Stimulated activated CD8-positive, alpha-beta memory T cell treated with anti-CD3 and anti-CD28 coated beads, Interleukin-12 subunit alpha, Interleukin-12 subunit beta, amount 100 ng/mL, for 1 hour (primary cell): ENCODE data around the gene ARHGEF40.

Experiments
- DNase-seq: peaks from one replicate; pipeline ENCODE4 v3.0.0-alpha.2; 2020; ENCODE audit warnings: low read depth

ARHGEF40 gene

GRCh38 chr14:21059842-21060613, 10.1 kb upstream of the ARHGEF40 start:
- no peak for DNase-seq

- DNase-seq, result no peak
These were observed 9.3 kb upstream of the ARHGEF40 start for GRCh38 chr14:21060614-21061346.

- no peak for DNase-seq
These were observed 8.8 kb upstream of the ARHGEF40 start for GRCh38 chr14:21061347-21061668.

- DNase-seq, result no peak
These were observed 6.6 kb upstream of the ARHGEF40 start for GRCh38 chr14:21063479-21063878.

GRCh38 chr14:21066882-21067502, 3.1 kb upstream of the ARHGEF40 start:
- no peak for DNase-seq

DNA sequence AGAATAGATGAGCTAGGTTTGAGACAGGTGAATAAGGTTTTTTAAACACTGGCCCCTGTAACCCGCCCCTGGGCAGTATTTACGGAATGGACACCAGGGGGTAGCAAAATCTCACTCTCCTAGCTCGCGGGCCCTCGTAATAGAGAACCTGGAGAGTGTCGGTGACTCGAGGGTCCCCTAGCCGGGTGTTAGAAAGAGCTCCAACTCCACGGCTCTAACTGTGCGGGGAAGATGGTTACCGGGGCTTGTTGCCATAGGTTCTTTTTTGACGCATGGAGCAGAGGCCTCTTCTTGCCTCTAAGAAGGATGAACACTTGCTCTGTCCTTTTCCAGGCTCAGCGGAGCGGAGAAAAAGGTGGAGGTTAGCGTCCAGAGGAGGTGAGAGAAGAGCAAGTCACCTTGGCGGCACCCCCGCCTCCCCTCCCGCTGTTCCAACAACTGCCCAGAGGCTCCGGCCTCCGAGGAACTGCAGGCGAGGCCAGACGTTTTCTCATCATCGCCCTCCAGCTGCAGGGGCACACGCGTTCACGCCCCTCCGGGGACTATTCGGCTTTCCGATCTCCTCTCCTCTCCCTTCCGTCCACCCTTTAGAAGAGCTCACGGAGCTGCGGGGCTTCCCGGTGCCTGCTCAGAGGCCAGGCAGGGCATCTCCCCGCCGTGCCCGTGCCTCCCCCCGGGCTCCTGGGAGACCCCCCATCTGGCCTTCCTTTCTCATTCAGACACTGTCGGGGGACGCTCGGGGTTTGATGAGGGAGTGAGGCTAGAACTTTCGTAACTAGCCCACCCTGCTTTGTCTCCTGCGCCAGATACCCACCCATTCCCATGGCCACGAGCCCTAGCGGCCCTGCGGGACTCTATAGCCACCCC, 1.4 kb upstream of the ARHGEF40 start:
- DNase-seq, result peak; percentile 49

DNA sequence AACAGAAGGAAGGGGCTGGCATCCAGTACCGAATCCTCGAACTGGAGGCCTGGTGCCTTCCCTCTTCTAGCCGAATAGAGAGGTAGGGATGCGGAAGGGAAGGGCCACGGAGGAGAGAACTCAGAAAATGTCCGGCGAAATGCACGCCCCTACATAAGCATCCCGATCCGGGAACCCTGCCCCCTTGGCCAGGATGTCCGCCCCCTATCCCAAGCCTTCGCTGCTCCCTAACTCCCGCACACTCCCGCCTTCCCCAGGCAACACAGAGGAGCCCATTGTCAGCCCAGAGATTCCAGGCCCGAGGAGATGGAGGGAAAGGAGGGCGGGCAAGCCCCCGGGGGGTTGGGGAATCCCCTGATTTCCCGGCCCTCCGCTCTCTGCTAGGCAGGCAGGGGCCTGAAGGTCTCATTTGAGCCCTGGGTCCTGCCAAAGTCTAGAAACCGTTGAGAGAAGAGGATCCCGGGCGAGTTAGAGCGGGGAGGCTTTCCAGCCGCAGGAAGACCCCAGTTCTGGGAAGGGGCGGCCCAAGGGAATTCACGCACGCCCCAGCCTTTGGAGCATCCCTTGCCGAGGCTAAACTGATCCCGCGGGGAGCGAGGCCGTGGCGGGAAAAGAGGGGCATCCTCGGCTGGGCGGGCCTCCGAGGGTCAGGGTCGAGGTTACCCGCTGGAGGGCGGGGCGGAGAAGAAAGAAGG, 569 bp upstream of the ARHGEF40 start:
- DNase-seq, result no peak

- DNase-seq, result no peak
These were observed 613 bp downstream of the ARHGEF40 start for GRCh38 chr14:21070610-21071224.

GRCh38 chr14:21071225-21072030, 1.3 kb downstream of the ARHGEF40 start:
- no peak for DNase-seq

DNA sequence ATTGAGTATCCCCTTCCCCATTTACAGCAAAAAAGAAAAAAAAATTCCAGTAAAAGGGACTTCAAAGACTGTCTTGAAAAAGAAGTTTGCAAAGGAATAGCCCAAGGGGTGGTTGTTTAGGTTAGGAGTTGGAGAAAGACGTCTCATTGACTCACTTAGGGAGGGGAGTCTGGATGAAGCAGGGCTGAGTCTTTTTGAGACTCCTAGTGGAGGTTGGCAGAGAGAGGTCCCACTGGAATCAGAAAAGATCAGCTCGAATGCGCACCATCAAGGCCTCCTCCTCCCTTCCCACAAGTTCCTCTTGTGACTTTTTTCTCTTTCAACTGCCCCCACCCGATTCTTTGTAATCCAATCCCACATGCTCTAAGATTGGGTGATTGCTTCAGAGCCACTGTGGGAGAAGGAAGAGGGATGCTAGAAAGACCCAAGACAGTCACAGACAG, 1.9 kb downstream of the ARHGEF40 start:
- no peak for DNase-seq

- DNase-seq, result no peak
These were observed 2.8 kb downstream of the ARHGEF40 start for GRCh38 chr14:21072781-21073339.

DNA sequence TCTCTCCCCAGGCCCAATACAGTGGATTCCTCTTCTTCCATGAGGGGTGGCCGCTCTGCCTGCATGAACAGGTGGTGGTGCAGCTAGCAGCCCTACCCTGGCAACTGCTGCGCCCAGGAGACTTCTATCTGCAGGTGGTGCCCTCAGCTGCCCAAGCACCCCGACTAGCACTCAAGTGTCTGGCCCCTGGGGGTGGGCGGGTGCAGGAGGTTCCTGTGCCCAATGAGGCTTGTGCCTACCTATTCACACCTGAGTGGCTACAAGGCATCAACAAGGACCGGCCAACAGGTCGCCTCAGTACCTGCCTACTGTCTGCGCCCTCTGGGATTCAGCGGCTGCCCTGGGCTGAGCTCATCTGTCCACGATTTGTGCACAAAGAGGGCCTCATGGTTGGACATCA, 3.8 kb downstream of the ARHGEF40 start:
- DNase-seq, result no peak

GRCh38 chr14:21074398-21075272, 4.5 kb downstream of the ARHGEF40 start:
- DNase-seq, result no peak

- DNase-seq, result no peak
These were observed 5.8 kb downstream of the ARHGEF40 start for GRCh38 chr14:21075719-21076437.

DNA sequence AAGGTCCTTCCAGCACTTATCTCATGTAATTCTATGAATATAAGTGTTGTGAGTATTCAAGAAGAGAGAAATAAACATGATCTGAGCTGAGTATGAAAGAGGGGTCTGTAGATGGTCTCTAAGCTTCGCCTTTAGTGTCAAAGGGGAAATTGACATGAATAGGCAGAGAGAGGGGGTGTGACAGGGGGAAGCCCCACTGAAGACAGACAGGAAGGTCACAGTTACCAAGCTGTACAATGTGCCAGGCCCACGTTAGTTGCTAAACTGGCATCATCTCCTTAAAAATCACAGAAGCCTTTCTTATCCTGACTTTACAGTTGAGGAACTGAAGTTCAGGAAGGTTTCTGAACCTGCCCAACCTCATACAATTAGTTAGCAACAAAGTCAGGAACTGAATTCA, 7.6 kb downstream of the ARHGEF40 start:
- no peak for DNase-seq

DNA sequence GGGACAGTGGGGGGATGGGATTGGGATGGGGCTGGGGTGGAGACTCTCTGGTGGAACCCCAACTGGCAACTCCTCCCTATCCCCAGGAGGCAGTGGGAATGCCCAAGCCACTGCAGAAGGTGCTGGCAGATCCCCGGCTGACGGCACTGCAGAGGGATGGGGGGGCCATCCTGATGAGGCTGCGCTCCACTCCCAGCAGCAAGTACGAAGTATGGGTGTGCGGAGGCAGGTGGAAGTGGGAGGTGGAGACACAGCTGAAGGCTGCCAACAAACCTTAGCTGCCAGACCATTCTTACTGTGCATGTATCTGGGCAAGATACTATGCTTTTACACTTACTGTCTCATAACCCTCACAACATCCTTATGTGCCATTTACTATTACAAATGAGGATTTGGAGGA, 8.2 kb downstream of the ARHGEF40 start:
- DNase-seq, result no peak

GRCh38 chr14:21078726-21079125, 8.6 kb downstream of the ARHGEF40 start:
- no peak for DNase-seq

DNA sequence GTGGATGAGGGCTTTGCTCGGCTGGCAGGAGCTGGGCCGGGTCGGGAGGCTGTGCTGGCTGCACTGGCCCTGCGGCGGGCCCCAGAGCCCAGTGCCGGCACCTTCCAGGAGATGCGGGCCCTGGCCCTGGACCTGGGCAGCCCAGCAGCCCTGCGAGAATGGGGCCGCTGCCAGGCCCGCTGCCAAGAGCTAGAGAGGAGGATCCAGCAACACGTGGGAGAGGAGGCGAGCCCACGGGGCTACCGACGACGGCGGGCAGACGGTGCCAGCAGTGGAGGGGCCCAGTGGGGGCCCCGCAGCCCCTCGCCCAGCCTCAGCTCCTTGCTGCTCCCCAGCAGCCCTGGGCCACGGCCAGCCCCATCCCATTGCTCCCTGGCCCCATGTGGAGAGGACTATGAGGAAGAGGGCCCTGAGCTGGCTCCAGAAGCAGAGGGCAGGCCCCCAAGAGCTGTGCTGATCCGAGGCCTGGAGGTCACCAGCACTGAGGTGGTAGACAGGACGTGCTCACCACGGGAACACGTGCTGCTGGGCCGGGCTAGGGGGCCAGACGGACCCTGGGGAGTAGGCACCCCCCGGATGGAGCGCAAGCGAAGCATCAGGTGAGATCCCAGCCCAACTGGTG, 11.5 kb downstream of the ARHGEF40 start:
- DNase-seq, result no peak
